IMR-90 (cell line): ENCODE measurements around the gene SLC1A7. TPM values are rescaled to one million over a fixed set of nuclear protein-coding genes. Genes with fewer than 3 reads are reported as not detected.

Source experiments
- MAFK ChIP-seq: IDR thresholded peaks from 2 replicates; pipeline ENCODE4 v1.6.1; 2012; ENCODE audit warnings: low read depth, low read length, improper control_type of control experiment
- NFE2L2 ChIP-seq: fragments of 150-350 bp; IDR thresholded peaks from 2 replicates; pipeline ENCODE4 v1.6.1; 2016; ENCODE audit warnings: low read depth, mild to moderate bottlenecking, low read length
- RAD21 ChIP-seq: IDR thresholded peaks from 2 replicates; pipeline ENCODE4 v1.6.1; 2012; ENCODE audit warnings: low read length, improper control_type of control experiment
- polyA plus RNA-seq, 3 experiments: library from polyadenylated mRNA; depleted of rRNA; stranded (reverse); fragments of >200 nt; gene quantifications; 2 replicates each; pipeline ENCODE4 v1.2.3, GENCODE V29; 2012; ENCODE audit warnings: low replicate concordance in 1 of 3
- total RNA-seq: library from RNA; depleted of rRNA; stranded (reverse); fragments of >200 nt; gene quantifications from 2 replicates; pipeline ENCODE4 v1.2.3, GENCODE V29; 2012
- TF ChIP-seq, protein P1 (sequence below): fragments of 150-350 bp; IDR thresholded peaks from 2 replicates; pipeline ENCODE4 v1.6.1; 2017; ENCODE audit warnings: mild to moderate bottlenecking, antibody characterized with exemption, low read length, low read depth
- TF ChIP-seq, protein P2 (sequence below): conservative IDR thresholded peaks from 2 replicates; pipeline ENCODE4 v1.5.1; 2012; ENCODE audit warnings: mild to moderate bottlenecking, low read depth, low read length, improper control_type of control experiment

SLC1A7 gene
- total and polyA plus RNA-seq, 2 of the 4 experiments (the other 2 are of a cell fraction): 0.05 TPM; not detected in 1

DNA sequence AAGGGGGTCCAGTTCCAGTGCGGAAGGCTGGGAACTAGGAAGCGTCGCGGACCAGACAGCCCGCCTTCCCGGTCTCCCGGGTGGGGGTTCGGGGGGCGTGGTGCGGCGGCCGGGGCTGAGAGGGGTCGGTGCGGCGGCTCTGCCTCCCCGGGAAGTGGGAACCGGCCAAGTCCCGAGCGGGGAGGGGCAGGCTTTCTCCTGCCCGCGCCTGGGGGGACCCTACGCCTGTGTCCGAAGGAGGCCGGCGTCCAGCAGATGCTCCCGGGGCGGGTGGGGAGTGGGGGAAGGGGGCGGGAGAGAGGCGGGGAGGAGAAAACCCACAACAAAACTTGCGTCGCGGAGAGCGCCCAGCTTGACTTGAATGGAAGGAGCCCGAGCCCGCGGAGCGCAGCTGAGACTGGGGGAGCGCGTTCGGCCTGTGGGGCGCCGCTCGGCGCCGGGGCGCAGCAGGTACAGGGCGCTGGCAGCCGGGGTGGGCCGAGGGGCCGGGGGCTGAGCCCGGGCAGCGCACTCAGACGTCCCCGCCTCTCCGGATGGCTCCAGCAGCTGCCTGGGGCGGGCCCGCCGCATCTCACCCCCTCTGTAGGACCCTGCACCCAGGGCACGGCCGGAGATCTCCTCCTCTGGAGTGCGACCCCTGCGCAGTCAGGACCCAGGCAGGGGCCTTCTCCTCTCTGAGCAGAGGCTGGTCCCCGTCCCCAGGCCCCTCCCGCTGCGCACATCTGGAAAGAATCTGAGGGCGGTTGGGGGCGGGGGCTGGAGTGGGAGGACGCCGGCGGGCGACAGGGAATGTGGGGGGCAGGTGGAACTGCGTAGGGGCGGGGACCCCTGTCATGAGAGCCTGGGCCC, 80.4 kb downstream of the SLC1A7 start, which contains the start of gene PODN (continued):
- TF ChIP-seq, protein P1, sequence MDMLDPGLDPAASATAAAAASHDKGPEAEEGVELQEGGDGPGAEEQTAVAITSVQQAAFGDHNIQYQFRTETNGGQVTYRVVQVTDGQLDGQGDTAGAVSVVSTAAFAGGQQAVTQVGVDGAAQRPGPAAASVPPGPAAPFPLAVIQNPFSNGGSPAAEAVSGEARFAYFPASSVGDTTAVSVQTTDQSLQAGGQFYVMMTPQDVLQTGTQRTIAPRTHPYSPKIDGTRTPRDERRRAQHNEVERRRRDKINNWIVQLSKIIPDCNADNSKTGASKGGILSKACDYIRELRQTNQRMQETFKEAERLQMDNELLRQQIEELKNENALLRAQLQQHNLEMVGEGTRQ: no peak
- TF ChIP-seq RAD21 (no peak), NFE2L2 (no peak), MAFK (no peak)
- TF ChIP-seq, protein P2, sequence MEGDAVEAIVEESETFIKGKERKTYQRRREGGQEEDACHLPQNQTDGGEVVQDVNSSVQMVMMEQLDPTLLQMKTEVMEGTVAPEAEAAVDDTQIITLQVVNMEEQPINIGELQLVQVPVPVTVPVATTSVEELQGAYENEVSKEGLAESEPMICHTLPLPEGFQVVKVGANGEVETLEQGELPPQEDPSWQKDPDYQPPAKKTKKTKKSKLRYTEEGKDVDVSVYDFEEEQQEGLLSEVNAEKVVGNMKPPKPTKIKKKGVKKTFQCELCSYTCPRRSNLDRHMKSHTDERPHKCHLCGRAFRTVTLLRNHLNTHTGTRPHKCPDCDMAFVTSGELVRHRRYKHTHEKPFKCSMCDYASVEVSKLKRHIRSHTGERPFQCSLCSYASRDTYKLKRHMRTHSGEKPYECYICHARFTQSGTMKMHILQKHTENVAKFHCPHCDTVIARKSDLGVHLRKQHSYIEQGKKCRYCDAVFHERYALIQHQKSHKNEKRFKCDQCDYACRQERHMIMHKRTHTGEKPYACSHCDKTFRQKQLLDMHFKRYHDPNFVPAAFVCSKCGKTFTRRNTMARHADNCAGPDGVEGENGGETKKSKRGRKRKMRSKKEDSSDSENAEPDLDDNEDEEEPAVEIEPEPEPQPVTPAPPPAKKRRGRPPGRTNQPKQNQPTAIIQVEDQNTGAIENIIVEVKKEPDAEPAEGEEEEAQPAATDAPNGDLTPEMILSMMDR: no peak
